ENCODE measurements around the gene ADAMTS6.

Gene ADAMTS6

GRCh38 chr5:65100911-65101631 is 380.6 kb downstream of the ADAMTS6 start:
- peak; percentile 89 for DNase-seq

Data from fibroblast of skin of right biceps (primary cell).